Measurements from ENCODE around the gene YBEY. TPM values are rescaled to one million over a fixed set of nuclear protein-coding genes. Genes with fewer than 3 reads are reported as not detected.

YBEY gene
- total and polyA plus RNA-seq, 2 of the 8 experiments (the other 6 are each of a cell fraction or from before 2014, with no cell fraction given): 26.9 to 31.9 TPM

DNA sequence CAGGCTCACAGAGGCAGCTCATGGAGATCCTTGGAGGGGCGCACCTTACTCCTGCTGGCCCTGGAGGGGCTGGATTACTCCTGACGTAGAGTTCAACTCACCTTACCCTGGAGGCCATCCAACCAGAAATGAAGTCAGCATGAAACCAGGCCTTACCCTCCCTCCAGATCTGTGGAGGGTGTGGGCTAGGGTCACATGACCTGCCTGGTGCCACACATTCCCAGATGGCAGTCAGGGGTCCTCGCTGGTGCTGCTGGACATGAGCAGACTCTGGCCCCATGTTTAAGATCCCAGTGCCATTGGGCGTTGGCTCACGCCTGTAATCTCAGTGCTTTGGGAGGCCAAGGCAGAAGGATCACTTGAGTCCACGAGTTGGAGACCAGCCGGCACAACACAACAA is 33.0 kb downstream of the YBEY start:
- no peak overlapping the region for H3K14ac ChIP-seq (ENCODE audit: insufficient read length)
- no peak overlapping the region for H3K56ac ChIP-seq (replicated peaks; ENCODE audit: insufficient read length, low read depth, low read length)
- H3K23ac ChIP-seq (ENCODE audit: insufficient read length): no peak overlapping the region
- no peak overlapping the region for H3K4me2 ChIP-seq (ENCODE audit: insufficient read depth in 1 of 2, low read depth in 2 of 2, low read length in 2 of 2)
- no peak overlapping the region for H2AK5ac ChIP-seq (ENCODE audit: low read depth, low read length)
- peaks cover 7 to 30% of the 10 kb centered on the region in 2 experiments for H4K20me1 ChIP-seq (replicated peaks in 1 of 2; ENCODE audit: control insufficient read depth in 1 of 2, insufficient read depth in 2 of 2, low read length in 2 of 2)
- FAIRE-seq: no peak
- H2BK12ac ChIP-seq (ENCODE audit: low read depth, low read length): no peak overlapping the region
- no peak overlapping the region for H2AFZ ChIP-seq (ENCODE audit: low read length)
- no peak overlapping the region for H3K9ac ChIP-seq (replicated peaks in 1 of 4; ENCODE audit: extremely low read depth in 1 of 4, low read depth in 3 of 4, low read length in 3 of 4)
- no peak overlapping the region for H3K4ac ChIP-seq (replicated peaks; ENCODE audit: insufficient read length, low read depth, low read length)
- 91% methylated on average over 7 of the region's 7 CpGs; no CpG with 5 or more reads in 1 of the 2 experiments for WGBS, 2 experiments (ENCODE audit: extremely low coverage in 1 of 2, insufficient coverage in 1 of 2, insufficient read length in 1 of 2, insufficient replicate concordance in 2 of 2, low coverage in 1 of 2, low lambda C conversion rate in 2 of 2, missing lambda C conversion rate in 1 of 2)
- no peaks in the 10 kb centered on the region for H3K9me3 ChIP-seq (ENCODE audit: insufficient read depth in 2 of 2, low read depth in 1 of 2, low read length in 1 of 2)
- H2BK15ac ChIP-seq (ENCODE audit: low read length): no peak overlapping the region
- peaks cover 11% of the 10 kb centered on the region for H3K23me2 ChIP-seq (ENCODE audit: low read depth, low read length)
- peaks cover 0 to 7% (median 3%) of the 10 kb centered on the region in 4 experiments; a peak in 2 of 8 replicates for H3K36me3 ChIP-seq (ENCODE audit: control insufficient read depth in 2 of 4, insufficient read depth in 4 of 4, low read length in 3 of 4)
- no peak for DNase-seq (ENCODE audit: low read depth in 1 of 2, low spot score in 2 of 2)
- no peak overlapping the region for H4K8ac ChIP-seq (ENCODE audit: extremely low read depth, insufficient read depth, low read length)
- no peak overlapping the region for H2BK120ac ChIP-seq (replicated peaks; ENCODE audit: low read depth, low read length)
- H3K4me3 ChIP-seq (ENCODE audit: extremely low read depth in 1 of 4, insufficient read depth in 2 of 4, low read depth in 3 of 4, low read length in 4 of 4): no peak overlapping the region
- no peak for TF ChIP-seq SIN3A (conservative IDR thresholded peaks at IDR 0.05 in 1 of 2, IDR thresholded peaks at IDR 0.05 in 1 of 2; ENCODE audit: low read depth in 1 of 2, low read length in 2 of 2)
- TF ChIP-seq, protein P1, sequence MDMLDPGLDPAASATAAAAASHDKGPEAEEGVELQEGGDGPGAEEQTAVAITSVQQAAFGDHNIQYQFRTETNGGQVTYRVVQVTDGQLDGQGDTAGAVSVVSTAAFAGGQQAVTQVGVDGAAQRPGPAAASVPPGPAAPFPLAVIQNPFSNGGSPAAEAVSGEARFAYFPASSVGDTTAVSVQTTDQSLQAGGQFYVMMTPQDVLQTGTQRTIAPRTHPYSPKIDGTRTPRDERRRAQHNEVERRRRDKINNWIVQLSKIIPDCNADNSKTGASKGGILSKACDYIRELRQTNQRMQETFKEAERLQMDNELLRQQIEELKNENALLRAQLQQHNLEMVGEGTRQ (IDR thresholded peaks at IDR 0.05; ENCODE audit: low read length): 0 out of 2 replicates have a peak, but pooled peaks have one; percentile 8
- CTCF ChIA-PET (ENCODE audit: partially characterized antibody): no interaction called here
- peaks cover 11 to 34% of the 10 kb centered on the region in 2 experiments for H3K79me2 ChIP-seq (ENCODE audit: control insufficient read depth in 1 of 2, insufficient read depth in 2 of 2, low read length in 2 of 2)
- POLR2A ChIA-PET (ENCODE audit: partially characterized antibody): interaction anchor here (0.8 to 4.5 kb wide), 7 partner anchors 12 to 116 kb away, joined by 3 to 22 read pairs (median 4); no protein-coding TSS in a partner anchor
- H3K4me1 ChIP-seq (replicated peaks in 1 of 4; ENCODE audit: control insufficient read depth in 3 of 4, insufficient read depth in 4 of 4, low read length in 3 of 4): peaks cover 0 to 20% (median 14%) of the 10 kb centered on the region in 4 experiments; a peak in 6 of 7 replicates
- H3K27me3 ChIP-seq (replicated peaks in 1 of 4; ENCODE audit: control insufficient read depth in 3 of 4, extremely low read depth in 1 of 4, insufficient read depth in 3 of 4, low read length in 3 of 4): no peaks in the 10 kb centered on the region
- no peak overlapping the region for H2BK5ac ChIP-seq (ENCODE audit: low read depth, low read length)
- no peak overlapping the region for H4K91ac ChIP-seq (replicated peaks; ENCODE audit: insufficient read length, low read length)
- no peak overlapping the region for H3K27ac ChIP-seq (ENCODE audit: low read depth, low read length)
- H2BK20ac ChIP-seq (ENCODE audit: low read length): no peak overlapping the region
- no peak overlapping the region for H3K18ac ChIP-seq (ENCODE audit: extremely low read depth, low read length)
- H3K79me1 ChIP-seq (ENCODE audit: low read depth, low read length): peaks cover 14% of the 10 kb centered on the region
- no peak overlapping the region for H4K5ac ChIP-seq (ENCODE audit: insufficient read length, low read depth, low read length)

Measured in H1 (cell line).